ENCODE results near the gene RPTOR. TPM values are rescaled to one million over a fixed set of nuclear protein-coding genes. Genes with fewer than 3 reads are reported as not detected.
"Not testable (repeated sequence)": the region's sequence is repeated elsewhere in the genome, so short reads cannot be mapped to it uniquely, and the experiment has no call there.

RPTOR gene
- total RNA-seq, 1 experiment from 2014 or later = 25.1 TPM

- no peak for DNase-seq (ENCODE audit: low read depth)
These were observed 68.5 kb downstream of the RPTOR start for GRCh38 chr17:80612997-80613731.

GRCh38 chr17:80613732-80614071 lies 69.1 kb downstream of the RPTOR start:
- no peak for DNase-seq (ENCODE audit: low read depth)

GRCh38 chr17:80614332-80615047 lies 69.9 kb downstream of the RPTOR start:
- DNase-seq (ENCODE audit: low read depth) = no peak

- DNase-seq (ENCODE audit: low read depth) = no peak
These were observed 70.7 kb downstream of the RPTOR start for GRCh38 chr17:80615376-80615775.

GRCh38 chr17:80616705-80617104 lies 72.1 kb downstream of the RPTOR start:
- DNase-seq (ENCODE audit: low read depth) = no peak

- DNase-seq (ENCODE audit: low read depth) = no peak
These were observed 73.7 kb downstream of the RPTOR start for GRCh38 chr17:80618304-80618703.

- no peak for DNase-seq (ENCODE audit: low read depth)
These were observed 75.0 kb downstream of the RPTOR start for GRCh38 chr17:80619535-80620235.

GRCh38 chr17:80621335-80621996 lies 76.8 kb downstream of the RPTOR start:
- no peak for DNase-seq (ENCODE audit: low read depth)

GRCh38 chr17:80621997-80622357 lies 77.3 kb downstream of the RPTOR start:
- peak; percentile 36 for DNase-seq (ENCODE audit: low read depth)

- DNase-seq (ENCODE audit: low read depth) = no peak
These were observed 80.2 kb downstream of the RPTOR start for GRCh38 chr17:80624864-80625263.

- no peak for DNase-seq (ENCODE audit: low read depth)
These were observed 81.0 kb downstream of the RPTOR start for GRCh38 chr17:80625627-80626026.

GRCh38 chr17:80628881-80629280 lies 84.2 kb downstream of the RPTOR start:
- not testable (repeated sequence) for DNase-seq (ENCODE audit: low read depth)

- no peak for DNase-seq (ENCODE audit: low read depth)
These were observed 84.8 kb downstream of the RPTOR start for GRCh38 chr17:80629298-80630028.

GRCh38 chr17:80630560-80631120 lies 86.0 kb downstream of the RPTOR start:
- DNase-seq (ENCODE audit: low read depth) = no peak

GRCh38 chr17:80631142-80632045 lies 86.8 kb downstream of the RPTOR start:
- no peak for DNase-seq (ENCODE audit: low read depth)

- no peak for DNase-seq (ENCODE audit: low read depth)
These were observed 87.5 kb downstream of the RPTOR start for GRCh38 chr17:80632046-80632581.

GRCh38 chr17:80633207-80633606 lies 88.6 kb downstream of the RPTOR start:
- DNase-seq (ENCODE audit: low read depth) = no peak

GRCh38 chr17:80633994-80634566 lies 89.4 kb downstream of the RPTOR start:
- no peak for DNase-seq (ENCODE audit: low read depth)

- no peak for DNase-seq (ENCODE audit: low read depth)
These were observed 91.9 kb downstream of the RPTOR start for GRCh38 chr17:80636361-80637018.

Data from LHCN-M2 (cell line).